HG03575 (cell line): ENCODE measurements around the gene GRAMD1B.
"Not testable (repeated sequence)": the region's sequence is repeated elsewhere in the genome, so short reads cannot be mapped to it uniquely, and the experiment has no call there.

Experiments
- ATAC-seq: cut with Tn5 transposase; IDR thresholded peaks from one replicate; pipeline ENCODE4 v1.9.1; 2021; ENCODE audit not compliant: unreplicated experiment, insufficient number of reproducible peaks, low FRiP score; ENCODE audit errors: extremely low read depth

Gene GRAMD1B

DNA sequence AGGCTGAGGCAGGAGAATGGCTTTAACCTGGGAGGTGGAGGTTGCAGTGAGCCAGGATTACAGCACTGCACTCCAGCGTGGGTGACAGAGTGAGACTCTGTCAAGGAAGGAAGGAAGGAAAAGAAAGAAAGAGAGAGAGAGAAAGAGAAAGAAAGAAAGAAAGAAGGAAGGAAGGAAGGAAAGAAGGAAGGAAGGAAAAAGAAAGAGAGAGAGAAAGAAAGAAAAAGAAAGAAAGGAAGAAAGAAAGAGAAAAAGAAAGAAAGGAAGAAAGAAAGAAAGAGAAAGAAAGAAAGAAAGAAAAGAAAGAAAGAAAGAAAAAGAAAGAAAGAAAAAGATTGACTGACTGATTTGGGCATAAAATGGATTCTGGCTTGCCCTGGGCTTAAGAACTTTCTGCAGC is 36.1 kb downstream of the GRAMD1B start:
- not testable (repeated sequence) for ATAC-seq

DNA sequence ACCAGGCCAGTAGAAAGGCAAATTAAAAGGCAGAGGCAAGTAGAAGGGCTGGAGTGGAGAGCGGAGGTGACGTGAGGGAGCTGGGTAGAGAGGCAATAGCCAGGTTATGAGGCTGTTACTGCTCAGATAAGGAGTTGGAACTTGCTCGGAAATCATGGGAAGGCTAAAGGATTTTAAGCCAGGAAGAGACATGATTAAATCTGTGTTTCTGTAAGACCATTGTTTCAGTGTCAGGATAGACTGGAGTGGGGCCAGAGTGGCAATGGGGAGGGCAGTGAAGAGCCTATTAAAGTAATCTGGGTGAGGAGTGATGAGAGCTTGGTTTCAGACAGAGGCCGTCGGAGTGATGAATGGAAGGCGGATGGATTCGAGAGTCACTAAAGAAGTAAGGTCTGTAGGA is 39.0 kb downstream of the GRAMD1B start:
- ATAC-seq = no peak

DNA sequence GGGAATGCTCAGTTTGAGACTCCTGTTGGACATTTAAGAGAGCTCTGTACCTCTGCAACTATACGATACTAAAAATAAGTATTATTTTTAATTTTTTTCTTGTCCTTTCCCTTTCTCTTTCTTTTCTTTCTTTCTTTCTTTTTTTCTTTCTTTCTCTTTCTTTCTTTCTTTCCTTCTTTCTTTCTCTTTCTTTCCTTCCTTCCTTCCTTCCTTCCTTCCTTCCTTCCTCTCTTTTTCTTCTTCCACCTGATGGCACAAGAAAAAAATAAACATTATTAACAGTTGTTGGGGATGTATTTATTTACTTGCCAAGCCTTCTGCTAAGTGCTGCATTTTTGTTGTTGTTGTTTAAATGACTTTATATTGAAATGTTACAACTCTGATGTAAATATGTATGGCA is 39.5 kb downstream of the GRAMD1B start:
- ATAC-seq = no peak

DNA sequence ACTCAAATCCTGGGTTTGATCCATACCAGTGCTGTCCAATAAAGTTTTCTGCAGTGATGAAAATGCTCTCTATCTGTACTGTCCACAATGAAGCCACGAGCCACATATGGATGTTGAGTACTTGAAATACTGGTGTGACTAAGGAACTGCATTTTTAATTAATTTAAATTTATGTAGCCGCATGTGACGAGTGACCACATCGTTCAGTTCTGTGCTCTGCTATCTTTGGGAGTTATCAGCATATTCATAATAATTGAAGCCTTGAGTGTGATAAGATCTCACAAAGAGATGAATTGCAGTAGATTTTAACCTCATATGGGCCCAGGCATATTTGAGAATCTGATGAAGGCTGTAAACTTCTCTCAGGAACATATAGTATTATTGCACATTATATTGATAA is 40.8 kb downstream of the GRAMD1B start:
- no peak for ATAC-seq

DNA sequence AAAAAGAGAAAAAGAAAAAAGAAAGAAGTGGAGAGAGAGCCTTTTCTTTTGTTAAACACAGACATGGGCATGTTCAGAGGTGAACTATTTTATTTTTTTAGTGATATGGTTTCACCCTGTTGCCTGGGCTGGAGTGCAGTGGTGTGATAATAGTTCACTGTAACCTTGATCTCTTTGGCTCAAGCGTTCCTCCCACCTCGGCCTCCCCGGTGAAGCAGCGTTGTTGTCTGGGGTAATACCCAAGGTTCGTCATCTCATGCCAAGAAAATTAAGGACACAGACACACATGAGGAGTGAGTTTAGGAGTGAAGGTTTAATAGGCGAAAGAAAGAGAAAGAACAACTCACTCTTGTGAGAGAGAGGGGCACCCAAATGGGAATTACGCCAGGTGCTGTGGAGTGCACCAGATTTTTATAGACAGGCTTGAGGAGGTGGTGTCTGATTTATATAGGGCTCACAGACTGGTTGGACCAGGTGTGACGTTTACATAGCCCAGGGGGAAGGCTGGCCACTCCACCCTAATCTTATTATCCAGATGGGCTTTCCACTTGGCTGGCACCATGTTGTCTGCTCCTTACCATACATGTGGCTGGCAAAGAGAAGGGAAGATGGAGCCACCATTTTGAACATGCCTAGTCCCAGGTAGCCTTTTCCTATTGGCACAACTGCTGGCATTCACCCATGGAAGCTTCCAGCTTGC is 42.3 kb downstream of the GRAMD1B start:
- no peak for ATAC-seq

DNA sequence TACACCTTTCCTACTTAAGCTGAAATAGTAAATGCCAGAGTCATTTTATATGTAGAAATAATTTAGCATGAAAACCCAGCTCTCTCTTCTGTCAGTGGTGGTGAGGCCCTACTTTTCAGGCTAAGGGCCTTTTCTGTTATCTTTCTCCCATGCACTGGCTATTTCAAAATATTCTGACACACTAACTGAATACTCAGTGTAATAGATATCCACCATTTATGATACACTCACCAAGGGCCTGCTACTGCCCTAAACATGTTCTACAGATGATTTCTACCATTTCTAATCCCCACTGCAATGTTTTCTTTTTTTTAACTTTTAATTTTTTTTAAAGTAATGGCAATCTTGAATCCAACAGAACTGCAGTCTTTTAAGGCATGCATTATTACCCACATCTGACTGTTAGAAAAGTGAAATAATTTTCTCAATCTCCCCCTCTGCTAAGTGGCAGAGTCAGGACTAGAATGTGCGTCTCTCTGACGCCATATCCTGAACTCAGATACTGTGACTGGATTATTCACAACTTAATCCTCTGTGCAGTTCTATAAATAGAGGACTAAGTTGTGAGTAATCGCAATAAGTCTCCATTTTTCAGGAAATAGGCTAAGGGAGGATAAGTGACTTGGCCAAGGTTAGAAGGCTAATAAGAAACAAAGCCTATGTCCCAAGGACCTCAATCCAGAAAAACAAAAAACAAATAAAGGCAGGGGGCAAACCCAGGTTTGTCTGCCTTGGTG is 44.0 kb downstream of the GRAMD1B start:
- ATAC-seq = no peak

DNA sequence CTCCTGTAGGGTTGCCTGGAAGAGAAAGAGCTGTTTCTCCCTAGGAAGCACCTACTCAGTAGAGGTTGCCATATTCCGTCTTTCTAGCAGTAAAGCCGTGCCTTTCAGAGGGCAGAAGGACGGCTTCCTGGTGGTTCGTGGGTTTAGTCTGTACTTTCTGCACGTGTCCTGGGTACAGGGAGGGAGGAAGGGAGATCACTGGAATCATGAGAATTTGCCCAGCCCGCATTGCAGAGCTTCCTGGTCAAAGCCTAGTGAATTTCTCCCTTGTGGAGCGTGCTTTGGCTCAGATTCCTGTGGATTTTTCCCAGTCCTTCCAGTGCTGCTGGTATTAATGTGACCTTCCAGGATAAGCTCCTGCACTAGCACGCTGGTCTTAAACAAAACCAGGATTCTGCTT is 44.9 kb downstream of the GRAMD1B start:
- ATAC-seq = no peak

DNA sequence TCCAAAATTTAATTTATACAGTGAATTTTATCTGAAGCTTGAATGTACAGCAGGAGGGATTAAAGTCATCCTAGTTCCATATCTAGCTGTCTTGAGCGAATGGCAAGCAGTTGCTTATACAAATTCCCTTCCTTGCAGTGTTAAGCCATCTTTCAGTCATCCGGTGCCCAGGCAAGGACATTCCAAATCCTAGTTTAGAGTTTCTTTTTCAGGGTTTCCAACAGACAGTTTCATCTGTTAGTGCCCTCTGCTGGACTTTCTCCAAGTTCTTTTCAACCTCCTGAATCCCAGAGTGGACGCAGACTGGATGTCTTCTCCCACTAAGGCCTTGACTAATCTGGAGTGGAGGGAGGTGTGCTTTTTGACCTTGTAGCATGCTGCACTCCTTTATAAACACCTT is 45.4 kb downstream of the GRAMD1B start:
- ATAC-seq = no peak

DNA sequence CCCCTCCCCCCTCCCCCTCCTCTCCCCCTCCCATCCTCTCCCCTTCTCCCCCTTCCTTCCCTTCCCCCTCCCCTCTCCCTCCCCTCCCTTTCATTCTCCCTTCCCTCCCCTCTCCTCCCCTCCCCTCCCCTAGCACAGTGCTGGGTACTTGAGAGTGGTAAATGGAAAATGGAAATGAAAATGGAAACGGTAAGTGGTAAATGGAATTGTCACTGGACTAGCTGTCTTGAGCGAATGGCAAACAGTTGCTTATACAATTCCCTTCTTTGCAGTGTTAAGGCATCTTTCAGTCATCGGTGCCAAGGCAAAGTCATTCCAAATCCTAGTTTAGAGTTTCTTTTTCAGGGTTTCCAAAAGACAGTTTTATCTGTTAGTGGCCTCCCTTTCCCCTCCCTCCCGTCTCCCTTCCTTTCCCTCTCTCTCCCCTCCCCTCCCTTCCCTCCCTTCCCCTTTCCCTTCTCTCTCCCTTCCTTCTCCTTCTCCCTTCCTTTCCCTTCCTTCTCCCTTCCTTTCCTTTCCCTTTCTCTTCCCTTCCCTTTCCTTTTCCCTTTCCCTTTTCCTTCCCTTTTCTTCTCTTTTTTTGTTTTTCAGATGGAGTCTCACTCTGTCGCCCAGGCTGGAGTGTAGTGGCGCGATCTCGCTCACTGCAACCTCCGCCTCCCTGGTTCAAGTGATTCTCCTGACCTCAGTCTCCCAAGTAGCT is 47.3 kb downstream of the GRAMD1B start:
- ATAC-seq = no peak

DNA sequence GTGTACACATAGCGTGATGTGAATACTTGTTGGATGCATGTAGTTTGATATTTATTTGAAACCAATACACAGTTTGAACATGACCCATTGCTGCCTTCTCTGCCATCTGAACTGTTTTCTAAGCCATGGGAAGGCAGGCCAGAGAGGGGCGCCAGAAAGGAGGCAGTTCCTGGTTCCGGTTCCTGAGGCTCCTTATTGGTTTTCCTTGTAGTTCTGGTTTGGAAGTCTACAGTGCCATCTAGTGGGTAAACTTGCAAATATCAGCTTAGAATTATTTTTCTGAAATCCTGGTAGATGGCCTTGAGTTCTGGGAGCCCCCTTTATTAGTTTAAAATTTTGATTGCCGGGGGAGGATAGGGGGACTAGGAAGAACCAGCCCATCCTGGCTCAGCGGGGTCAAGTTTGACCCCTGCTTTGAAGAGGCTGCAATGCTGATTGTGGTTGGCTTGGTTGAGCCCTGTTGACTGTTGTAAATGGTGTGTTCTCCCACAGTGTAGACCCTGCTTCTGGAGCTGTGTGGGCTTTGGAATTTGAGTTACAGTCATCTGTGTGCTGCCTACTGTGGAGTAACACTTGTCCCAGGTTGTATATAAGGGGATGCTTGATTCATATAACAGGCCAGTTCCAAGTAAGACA is 48.4 kb downstream of the GRAMD1B start:
- no peak for ATAC-seq

DNA sequence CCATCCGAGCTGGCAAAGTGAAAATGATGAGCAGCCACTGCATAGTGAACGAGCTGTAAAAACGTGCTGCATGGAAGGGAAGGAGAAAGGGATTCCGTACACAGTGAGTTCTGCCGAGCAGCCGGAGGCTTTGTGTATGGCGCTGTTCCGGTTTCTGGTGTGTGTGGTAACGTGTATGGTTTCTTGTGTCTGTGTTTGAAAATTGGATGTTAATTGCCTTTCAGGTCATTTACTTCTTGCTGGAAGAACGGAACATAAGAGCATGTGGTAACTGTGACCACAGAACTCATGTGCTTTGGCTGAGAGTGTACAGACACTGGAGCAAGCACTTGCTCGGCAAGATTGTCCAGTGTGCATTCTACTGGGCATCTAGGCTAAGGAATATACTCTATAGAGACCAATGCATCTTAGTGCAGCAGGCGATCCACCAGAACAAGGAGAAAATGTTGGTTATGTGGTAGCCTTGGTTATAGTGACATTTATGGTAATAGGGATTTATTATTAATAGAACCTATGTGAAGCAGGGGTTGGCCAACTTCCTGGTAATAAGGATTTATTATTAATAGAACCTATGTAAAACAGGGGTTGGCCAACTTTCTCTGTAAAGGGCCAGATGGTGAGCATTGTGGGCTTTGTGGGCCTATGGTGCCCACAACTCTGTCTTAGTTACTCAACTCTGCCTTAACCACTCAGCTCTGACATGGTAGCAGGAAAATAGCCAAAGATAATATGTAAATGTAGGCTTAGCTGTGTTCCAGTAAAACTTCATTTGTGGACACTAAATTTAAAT is 49.2 kb downstream of the GRAMD1B start:
- ATAC-seq = no peak

DNA sequence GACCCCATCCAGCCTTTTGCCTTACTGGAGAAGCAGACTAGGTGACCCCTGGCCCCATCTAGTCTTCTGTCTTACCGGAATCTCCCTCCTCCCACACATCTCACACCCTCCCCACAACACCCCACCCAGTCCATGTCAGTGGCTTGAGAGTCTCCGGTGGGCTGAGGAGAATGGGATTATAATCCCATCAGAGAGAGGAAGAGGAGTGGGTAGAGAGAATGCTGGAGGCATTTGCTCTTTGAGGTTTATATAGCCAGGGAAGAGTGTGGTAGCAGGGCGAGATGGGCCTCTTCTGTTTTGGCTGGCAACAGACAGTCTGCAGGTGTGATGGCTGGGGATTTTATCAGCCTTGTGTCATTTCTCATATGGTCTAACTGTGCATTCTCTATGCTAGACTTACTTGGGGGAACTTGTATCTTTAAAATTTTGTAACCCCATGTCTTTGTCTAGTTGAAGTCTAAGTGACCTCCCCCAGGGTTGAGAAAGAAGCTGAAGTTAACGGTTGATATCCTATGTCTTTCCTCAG is 50.3 kb downstream of the GRAMD1B start:
- ATAC-seq = no peak

DNA sequence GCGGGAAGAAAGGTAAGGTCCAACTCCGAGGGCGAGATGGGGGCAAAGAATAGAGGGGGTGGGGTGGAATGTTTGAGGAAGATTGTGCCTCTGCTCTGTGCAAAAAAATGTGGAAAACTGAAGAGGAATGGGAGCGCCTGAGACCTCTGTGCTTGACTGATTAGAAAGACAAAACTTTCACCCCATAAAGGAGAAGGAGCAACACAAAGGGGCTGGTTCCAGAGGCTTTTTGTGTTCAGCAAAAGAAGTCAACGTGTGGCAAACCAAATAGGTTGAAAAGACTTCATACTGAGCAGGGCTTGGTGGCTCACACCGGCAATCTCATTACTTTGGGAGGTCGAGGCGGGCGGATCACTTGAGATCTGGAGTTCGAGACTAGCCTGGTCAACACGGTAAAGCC is 50.8 kb downstream of the GRAMD1B start:
- no peak for ATAC-seq

DNA sequence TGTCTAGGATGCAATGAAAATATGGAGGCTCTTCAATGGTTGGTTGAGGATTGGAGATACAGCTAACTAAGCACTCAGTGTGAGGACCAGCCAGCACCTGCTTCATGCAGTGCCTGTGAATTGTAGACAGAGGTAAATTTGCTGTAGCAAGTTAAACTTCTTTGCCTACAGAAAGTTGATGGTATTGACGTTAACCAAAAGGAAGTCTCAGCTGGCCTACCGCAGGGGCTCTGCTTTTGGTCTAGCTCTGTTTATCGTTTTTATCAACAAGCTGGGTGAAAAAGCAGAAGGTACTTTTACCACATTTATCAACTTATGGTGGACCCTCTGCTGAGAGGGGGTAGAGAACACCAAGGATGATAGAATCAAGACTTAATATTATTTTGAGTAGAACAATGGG is 51.6 kb downstream of the GRAMD1B start:
- no peak for ATAC-seq

DNA sequence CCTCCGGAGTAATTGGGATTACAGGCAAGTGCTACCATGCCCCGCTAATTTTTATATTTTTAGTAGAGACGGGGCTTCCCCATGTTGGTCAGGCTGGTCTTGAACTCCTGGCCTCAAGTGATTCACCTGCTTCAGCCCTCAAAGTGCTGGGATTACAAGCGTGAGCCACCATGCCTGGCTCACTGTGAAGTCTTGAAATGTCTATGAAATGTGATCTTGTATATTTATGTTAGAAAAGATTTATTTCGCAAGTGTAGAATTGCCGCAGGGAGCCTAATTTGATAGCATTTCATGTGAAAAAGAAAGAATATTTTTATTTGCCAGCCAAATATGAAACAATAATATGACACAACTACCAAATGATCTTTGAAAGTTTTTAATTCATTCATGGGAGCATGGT is 52.1 kb downstream of the GRAMD1B start:
- no peak for ATAC-seq

DNA sequence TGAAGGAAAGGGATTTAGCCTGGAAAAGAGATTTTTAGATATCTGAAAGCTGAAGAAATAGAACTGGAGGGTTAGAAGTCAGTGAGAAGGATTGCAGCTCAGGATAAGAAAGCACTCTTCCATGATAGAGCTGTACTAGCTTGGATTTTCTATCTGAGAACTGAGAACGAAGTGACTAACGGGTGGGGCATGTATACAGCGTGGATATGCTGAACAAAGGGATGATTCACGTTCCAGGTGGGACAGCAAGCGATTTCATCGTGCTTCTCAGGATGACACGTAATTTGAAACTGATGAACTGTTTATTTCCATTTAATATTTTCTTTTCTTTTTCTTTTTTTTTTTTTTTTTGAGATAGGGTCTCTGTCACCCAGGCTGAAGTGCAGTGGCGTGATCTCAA is 53.0 kb downstream of the GRAMD1B start:
- ATAC-seq = no peak

DNA sequence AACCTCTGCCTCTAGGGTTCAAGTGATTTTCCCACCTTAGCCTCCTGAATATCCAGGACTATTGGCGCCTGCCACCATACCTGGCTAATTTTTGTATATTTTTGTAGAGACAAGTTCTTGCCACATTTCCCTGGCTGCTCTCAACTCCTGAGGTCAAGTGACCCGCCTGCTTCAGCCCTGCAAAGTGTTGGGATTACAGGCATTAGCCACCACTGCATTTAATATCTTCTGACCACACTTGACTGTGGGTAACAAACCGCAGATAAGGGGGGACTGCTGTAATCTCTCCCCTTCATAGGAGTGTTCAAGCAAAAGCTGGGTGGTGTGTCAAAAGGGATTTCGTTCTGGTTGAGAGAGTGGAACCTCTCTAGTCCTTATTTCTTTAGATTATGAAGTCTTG is 53.4 kb downstream of the GRAMD1B start:
- no peak for ATAC-seq

DNA sequence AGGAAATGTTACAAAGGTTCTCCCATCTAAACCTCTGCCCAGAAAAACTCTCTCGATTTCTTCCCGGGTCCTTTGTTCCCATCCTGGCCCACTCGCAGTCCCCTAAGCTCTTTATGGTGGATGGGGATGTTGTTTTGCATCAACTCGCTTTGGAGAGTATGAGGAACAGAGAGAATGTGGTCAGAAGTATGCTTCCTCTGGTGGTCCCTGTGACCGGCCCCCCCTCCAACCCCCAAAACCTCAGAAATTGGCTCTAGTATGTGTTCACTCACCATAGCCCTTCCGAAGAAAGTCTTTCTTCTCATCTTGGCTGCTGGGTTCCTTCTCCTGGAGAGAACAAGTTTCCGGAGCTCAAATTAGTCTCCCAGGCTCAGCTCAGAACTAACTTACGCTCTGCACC is 54.4 kb downstream of the GRAMD1B start:
- ATAC-seq = no peak
